ENCODE data around the gene NLGN3.
A peak's percentile ranks its signal among the peaks of the same experiment; 100 is the strongest.

The NLGN3 gene

GRCh38 chrX:71118985-71119535 is 25.6 kb upstream of the NLGN3 start:
- no peak for DNase-seq

GRCh38 chrX:71128166-71128833 is 16.3 kb upstream of the NLGN3 start:
- DNase-seq: no peak

- DNase-seq: peak; percentile 74 to 80
Measured at GRCh38 chrX:71128915-71129765, 15.5 kb upstream of the NLGN3 start.

GRCh38 chrX:71131510-71131909 is 13.1 kb upstream of the NLGN3 start:
- no peak for DNase-seq

GRCh38 chrX:71140440-71140839 is 4.2 kb upstream of the NLGN3 start:
- DNase-seq: no peak

- no peak for DNase-seq
Measured at GRCh38 chrX:71143508-71143907, 1.1 kb upstream of the NLGN3 start.

- DNase-seq: no peak
Measured at GRCh38 chrX:71147496-71148277, 3.0 kb downstream of the NLGN3 start.

GRCh38 chrX:71148278-71148663 is 3.6 kb downstream of the NLGN3 start:
- DNase-seq: no peak

GRCh38 chrX:71151366-71151765 is 6.7 kb downstream of the NLGN3 start:
- no peak for DNase-seq

GRCh38 chrX:71154196-71154595 is 9.6 kb downstream of the NLGN3 start:
- DNase-seq: no peak

- no peak for DNase-seq
Measured at GRCh38 chrX:71154641-71155040, 10.0 kb downstream of the NLGN3 start.

- no peak for DNase-seq
Measured at GRCh38 chrX:71158603-71159002, 14.0 kb downstream of the NLGN3 start.

- DNase-seq: no peak
Measured at GRCh38 chrX:71159335-71159734, 14.7 kb downstream of the NLGN3 start.

- DNase-seq: no peak
Measured at GRCh38 chrX:71160475-71160874, 15.8 kb downstream of the NLGN3 start.

GRCh38 chrX:71162981-71163380 is 18.3 kb downstream of the NLGN3 start:
- no peak for DNase-seq

GRCh38 chrX:71164071-71164470 is 19.4 kb downstream of the NLGN3 start:
- no peak for DNase-seq

GRCh38 chrX:71166461-71166860 is 21.8 kb downstream of the NLGN3 start:
- DNase-seq: no peak

- DNase-seq: no peak
Measured at GRCh38 chrX:71167031-71167781, 22.6 kb downstream of the NLGN3 start.

- DNase-seq: no peak
Measured at GRCh38 chrX:71168134-71168533, 23.5 kb downstream of the NLGN3 start.

GRCh38 chrX:71169586-71169985 is 24.9 kb downstream of the NLGN3 start:
- DNase-seq: no peak

- DNase-seq: no peak
Measured at GRCh38 chrX:71170660-71171059, 26.0 kb downstream of the NLGN3 start.

GRCh38 chrX:71171110-71171801 is 26.6 kb downstream of the NLGN3 start:
- no peak for DNase-seq
